HUES64 (cell line): ENCODE measurements around the gene HSD17B1.

Source experiments
- H3K27ac ChIP-seq: 2 replicates; pipeline ENCODE4 v1.7.0; 2013; ENCODE audit warnings: low read depth, low read length, inconsistent platforms
- H3K27me3 ChIP-seq: 2 replicates; pipeline ENCODE4 v1.6.1; 2013; ENCODE audit warnings: mild to moderate bottlenecking, low read length; ENCODE audit not compliant: insufficient read depth
- H3K36me3 ChIP-seq: 2 replicates; pipeline ENCODE4 v1.6.1; 2013; ENCODE audit warnings: mild to moderate bottlenecking, low read length; ENCODE audit not compliant: insufficient read depth
- H3K4me1 ChIP-seq: 2 replicates; pipeline ENCODE4 v1.6.1; 2013; ENCODE audit warnings: mild to moderate bottlenecking, low read length, moderate library complexity; ENCODE audit not compliant: insufficient read depth
- H3K4me3 ChIP-seq: 2 replicates; pipeline ENCODE4 v1.5.1; 2013; ENCODE audit warnings: mild to moderate bottlenecking, low read length, moderate library complexity
- H3K9ac ChIP-seq: 2 replicates; pipeline ENCODE4 v1.6.1; 2013; ENCODE audit warnings: mild to moderate bottlenecking, low read depth, low read length
- H3K9me3 ChIP-seq: 2 replicates; pipeline ENCODE4 v1.6.1; 2013; ENCODE audit warnings: low read depth, low read length; ENCODE audit not compliant: insufficient read depth
- WGBS: fragments of 150-250, 120-280 bp; methylation state at CpG from one replicate; pipeline ENCODE4 v1.1.7; 2013; ENCODE audit warnings: missing lambda C conversion rate; 5-methylcytosine and 5-hydroxymethylcytosine counted together

HSD17B1 gene

DNA sequence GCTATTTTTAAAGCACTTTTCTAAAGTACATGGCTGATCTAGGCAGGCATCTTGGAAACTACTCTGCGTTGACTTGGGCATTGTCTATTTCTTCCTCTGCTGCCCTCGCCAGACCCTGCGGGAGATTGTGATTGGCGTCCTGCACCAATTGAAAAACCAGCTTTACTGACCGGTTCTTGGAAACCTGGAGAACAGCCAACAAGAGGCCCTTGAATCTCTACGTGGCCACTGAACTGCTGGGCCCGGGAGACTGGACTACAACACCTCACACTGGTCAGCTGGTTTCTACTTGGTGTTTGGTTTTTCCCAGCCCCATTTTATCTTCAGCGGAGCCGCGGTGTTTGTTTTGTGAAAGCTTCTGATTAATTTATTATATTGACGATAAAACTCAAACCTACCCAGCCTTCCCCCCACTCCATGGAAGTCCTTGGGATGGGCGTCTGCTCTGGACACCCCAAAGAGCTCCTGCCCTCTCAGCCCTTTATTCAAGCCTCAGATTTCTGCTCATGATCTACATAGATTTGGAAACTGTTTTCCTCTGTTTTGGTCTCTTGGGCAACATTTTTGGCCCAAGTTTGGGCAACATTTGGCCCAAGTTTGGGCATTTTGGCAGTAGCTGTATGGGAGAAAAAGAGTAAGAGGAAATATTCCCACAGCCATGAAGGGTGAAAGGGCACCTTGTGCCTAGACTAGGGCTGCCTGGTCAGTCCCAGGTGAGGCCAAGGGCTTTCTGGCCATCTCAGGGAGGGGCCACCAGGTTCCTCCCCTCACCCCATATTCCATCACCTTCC, 18.9 kb downstream of the HSD17B1 start:
- Histone ChIP-seq H3K9me3 (no peaks in the 10 kb centered on the region), H3K36me3 (peaks cover 78% of the 10 kb centered on the region), H3K27ac (no peak overlapping the region), H3K4me1 (no peaks in the 10 kb centered on the region), H3K9ac (no peak overlapping the region), H3K27me3 (no peaks in the 10 kb centered on the region), H3K4me3 (no peak overlapping the region)
- WGBS, result 95% methylated on average over 9 of the region's 12 CpGs

DNA sequence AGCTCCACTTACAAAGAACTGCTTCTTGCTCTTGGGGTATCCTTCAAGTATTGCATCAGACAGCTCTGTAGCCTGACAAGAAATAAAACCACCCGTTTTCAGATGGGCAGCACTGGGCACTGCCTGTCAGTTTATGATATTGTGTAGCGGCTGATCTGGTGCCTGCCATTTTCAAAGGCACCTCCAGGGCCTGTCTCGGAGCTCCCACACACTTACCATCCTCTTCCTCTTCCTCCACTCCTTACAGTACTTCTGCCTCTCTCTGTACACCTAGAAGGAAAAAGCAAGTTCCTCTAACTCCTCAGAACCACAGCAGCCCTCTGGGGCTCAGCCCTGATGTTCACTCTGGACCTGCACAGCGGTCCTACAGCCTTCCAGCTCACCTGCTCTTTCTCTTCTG, 20.4 kb downstream of the HSD17B1 start:
- Histone ChIP-seq H3K4me3 (no peak overlapping the region), H3K9ac (no peak overlapping the region), H3K4me1 (no peaks in the 10 kb centered on the region), H3K27ac (no peak overlapping the region), H3K36me3 (peaks cover 81% of the 10 kb centered on the region), H3K9me3 (no peaks in the 10 kb centered on the region), H3K27me3 (no peaks in the 10 kb centered on the region)
- WGBS, result 95% methylated on average over 4 of the region's 4 CpGs

DNA sequence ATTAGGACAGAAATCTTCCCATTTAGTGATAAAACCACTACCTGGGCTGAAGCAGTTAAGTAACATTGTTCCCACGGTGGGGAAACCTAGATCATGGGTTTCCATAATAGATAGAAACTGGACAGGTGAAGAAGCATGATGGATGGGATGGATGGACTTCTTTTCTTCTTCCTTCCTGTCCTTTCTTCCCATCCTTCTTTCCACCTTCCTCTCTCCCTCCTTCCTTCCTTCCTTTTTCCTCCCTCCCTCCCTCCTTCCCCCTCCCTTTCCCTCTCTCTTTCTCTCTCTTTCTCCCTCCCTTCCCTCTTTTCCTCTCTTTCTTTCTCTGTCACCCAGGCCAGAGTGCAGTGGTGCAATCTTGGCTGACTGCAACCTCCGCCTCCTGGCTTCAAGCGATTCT, 21.7 kb downstream of the HSD17B1 start:
- H3K27me3 ChIP-seq, result no peaks in the 10 kb centered on the region
- H3K36me3 ChIP-seq, result peaks cover 70% of the 10 kb centered on the region

DNA sequence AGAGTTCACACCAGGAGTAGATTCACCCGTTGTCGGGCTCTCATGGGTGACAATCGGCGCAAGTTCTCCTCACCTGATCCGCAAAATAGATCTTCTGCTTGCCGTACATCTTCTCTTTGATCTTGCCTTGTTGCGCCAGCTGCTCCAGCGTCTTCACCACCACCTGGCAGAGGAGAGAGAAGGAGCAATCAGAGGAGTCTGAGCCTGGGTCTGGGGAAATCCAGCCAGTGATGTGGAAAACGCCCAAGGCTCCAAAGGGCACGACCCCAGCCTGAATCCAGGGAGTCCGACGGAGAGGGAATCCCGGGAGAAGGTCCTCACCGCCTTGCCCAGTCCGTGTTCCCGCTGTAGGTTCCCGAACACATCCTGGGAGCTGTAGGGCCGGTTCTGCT, 24.4 kb downstream of the HSD17B1 start:
- WGBS, result 5% methylated on average over 18 of the region's 18 CpGs
- Histone ChIP-seq H3K9me3 (no peaks in the 10 kb centered on the region), H3K4me3 (peak overlapping the region; percentile 88), H3K9ac (peak overlapping the region; percentile 94), H3K27me3 (no peaks in the 10 kb centered on the region), H3K27ac (peak overlapping the region; percentile 82), H3K4me1 (no peaks in the 10 kb centered on the region; the same call in 1 of the 2 replicates), H3K36me3 (peaks cover 61% of the 10 kb centered on the region)

More for the DNA sequence above, 21.7 kb downstream of the HSD17B1 start:
- WGBS, result 86% methylated on average over 3 of the region's 3 CpGs
- Histone ChIP-seq H3K9me3 (no peaks in the 10 kb centered on the region), H3K4me3 (no peak overlapping the region), H3K9ac (no peak overlapping the region), H3K4me1 (no peaks in the 10 kb centered on the region; the same call in 1 of the 2 replicates), H3K27ac (no peak overlapping the region)

DNA sequence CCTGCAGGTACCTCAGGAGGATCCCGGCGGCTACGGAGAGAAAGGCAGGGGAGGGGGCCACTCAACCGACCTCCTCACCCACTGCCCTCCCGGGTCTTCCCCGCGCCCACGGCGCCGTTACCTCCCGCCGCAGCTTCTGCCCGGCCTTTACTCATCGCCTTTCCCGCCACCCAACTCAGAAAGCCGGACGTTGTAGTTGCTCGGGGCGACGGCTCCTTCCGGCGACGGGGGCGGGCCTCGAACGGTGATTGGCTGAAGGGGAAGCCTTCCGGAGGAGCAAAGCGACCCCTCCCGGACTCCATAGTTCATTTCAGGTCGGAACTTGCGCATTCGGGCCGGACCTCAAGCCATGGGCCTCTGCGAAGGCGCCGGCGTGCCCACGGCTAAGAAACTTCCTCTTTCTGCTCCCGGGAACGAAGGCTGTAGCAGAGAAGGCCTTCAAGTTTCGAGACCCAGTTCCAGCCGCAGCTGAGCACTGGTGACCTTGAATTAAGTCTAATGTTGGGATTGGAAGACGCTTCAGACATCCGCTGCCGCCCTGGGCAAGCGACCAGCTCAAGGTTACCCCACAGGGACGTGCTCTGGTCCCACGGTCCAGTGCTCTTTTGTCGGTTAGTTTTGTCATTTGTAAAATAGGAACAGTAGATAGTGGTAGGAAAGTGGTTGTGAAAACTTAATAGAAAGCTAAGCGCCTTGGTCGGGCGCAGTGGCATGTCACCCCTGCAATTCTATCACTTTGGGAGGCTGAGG, 25.0 kb downstream of the HSD17B1 start, which contains the start of gene PSMC3IP:
PSMC3IP (minus strand) TSS at position 198 of the 750 bp plus-strand sequence; CDS start at position 155, 43 bp downstream.
- H3K9ac ChIP-seq, result peak within 1 kb of the TSS; percentile 94
- no peaks in the 10 kb centered on the region for H3K9me3 ChIP-seq
- WGBS, result under 1% methylated on average over 52 of the region's 52 CpGs
- H3K4me1 ChIP-seq, result no peaks in the 10 kb centered on the region; the same call in 1 of the 2 replicates
- H3K27me3 ChIP-seq, result no peaks in the 10 kb centered on the region
- peak within 1 kb of the TSS; percentile 82 for H3K27ac ChIP-seq
- H3K4me3 ChIP-seq, result peak within 1 kb of the TSS; percentile 88
- H3K36me3 ChIP-seq, result peaks cover 61% of the 10 kb centered on the region

DNA sequence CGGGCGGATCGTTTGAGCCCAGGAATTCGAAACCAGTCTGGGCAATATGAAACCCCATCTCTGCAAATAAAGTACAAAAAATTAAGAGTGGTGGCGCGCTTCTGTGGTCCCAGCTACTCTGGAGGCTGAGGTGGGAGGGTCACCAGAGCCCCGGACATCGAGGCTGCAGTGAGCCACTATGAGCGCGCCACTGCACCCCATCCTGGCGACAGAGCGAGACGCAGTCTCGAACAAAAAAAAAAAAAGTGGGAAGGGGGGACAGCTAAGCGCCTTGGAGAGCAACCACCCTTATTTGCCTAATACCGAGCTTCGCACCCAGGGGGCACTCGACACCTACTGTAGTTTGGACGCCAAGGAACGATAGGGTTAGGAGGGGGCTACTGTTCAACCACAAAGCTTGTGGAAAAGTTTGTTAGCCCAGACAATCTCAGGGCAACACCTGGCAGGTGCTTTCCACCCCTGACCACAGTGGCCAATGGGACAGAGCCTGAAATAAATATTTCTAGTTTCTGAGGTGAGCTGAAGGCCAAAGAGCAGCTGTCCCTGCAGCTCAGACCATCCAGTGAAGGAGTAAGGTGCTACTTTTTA, 25.7 kb downstream of the HSD17B1 start:
- H3K36me3 ChIP-seq, result peaks cover 61% of the 10 kb centered on the region
- no peaks in the 10 kb centered on the region; the same call in 1 of the 2 replicates for H3K4me1 ChIP-seq
- no peaks in the 10 kb centered on the region for H3K9me3 ChIP-seq
- H3K27ac ChIP-seq, result peak overlapping the region; percentile 77
- H3K9ac ChIP-seq, result peak overlapping the region; percentile 94
- 2% methylated on average over 19 of the region's 20 CpGs for WGBS
- peak overlapping the region; percentile 88 for H3K4me3 ChIP-seq
- H3K27me3 ChIP-seq, result no peaks in the 10 kb centered on the region

DNA sequence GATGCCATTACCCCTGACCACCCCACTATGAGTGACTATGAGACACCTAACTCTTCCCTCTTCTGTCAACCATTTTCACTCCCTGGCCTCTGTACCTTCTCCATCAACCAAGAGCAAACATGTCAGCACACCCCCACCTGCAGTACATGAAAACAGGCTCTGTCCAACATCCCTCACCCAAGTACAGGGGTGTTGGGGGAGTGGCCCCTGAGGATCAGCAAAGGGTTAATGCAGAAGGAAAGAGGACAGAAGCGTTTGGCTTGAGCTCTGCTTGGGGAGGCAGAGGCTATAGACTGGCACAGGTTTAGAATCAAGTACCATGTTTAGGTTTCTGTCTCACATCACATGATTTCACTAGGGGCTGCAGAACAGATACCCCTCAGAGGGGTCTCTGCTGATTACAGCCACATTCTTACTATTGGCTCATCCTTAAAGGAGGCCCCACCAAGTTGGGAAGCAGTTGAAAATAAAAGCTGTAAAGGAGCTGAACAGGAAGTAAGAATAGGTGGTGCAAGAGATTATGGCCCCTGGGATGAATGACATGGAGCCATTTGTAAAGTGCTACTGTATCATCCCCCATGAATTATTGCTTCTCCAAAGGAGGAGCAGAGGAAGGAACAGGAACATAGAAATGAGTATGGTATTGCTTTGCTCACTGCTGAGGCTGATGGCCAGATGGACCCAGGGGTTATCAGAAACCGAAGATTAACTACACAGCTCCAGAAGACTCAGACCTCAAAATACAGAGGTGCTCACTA, 27.2 kb downstream of the HSD17B1 start:
- H3K36me3 ChIP-seq, result peaks cover 62% of the 10 kb centered on the region
- H3K27me3 ChIP-seq, result no peaks in the 10 kb centered on the region
- H3K4me1 ChIP-seq, result no peaks in the 10 kb centered on the region; the same call in 1 of the 2 replicates
- no peak overlapping the region for H3K27ac ChIP-seq
- no peak overlapping the region for H3K4me3 ChIP-seq
- 86% methylated on average over 2 of the region's 2 CpGs for whole genome bisulfite sequencing
- no peaks in the 10 kb centered on the region for H3K9me3 ChIP-seq
- no peak overlapping the region for H3K9ac ChIP-seq

DNA sequence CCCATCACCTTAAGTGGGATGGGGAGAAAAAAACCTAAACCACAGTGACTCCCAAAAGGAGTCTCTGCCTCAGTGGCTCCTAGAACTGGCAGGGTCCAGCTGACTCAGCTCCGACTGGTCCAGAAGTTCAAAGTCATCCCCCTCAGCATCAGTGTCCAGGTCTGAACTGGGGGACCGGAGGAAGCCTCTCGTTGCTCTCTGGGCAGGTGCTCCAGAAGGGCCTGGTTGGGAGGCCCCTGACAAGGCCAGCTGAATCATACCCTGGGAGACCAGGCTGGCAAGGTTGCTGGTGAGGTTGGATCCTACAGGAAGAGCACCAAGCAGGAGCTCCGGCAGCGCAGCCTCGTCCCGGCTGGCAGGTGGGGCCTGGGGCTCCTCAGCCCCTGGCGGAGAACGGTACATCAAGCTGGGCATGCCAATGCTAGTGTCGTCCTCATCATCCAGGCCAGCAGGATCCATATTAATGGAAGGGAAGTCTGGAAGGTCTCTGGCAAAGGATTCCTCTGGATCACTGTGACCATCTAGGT, 29.1 kb downstream of the HSD17B1 start:
- no peak overlapping the region for H3K4me3 ChIP-seq
- no peaks in the 10 kb centered on the region; the same call in 1 of the 2 replicates for H3K4me1 ChIP-seq
- no peaks in the 10 kb centered on the region for H3K9me3 ChIP-seq
- H3K27ac ChIP-seq, result no peak overlapping the region
- no peak overlapping the region for H3K9ac ChIP-seq
- peaks cover 65% of the 10 kb centered on the region for H3K36me3 ChIP-seq
- H3K27me3 ChIP-seq, result no peaks in the 10 kb centered on the region
- WGBS, result 95% methylated on average over 10 of the region's 10 CpGs

DNA sequence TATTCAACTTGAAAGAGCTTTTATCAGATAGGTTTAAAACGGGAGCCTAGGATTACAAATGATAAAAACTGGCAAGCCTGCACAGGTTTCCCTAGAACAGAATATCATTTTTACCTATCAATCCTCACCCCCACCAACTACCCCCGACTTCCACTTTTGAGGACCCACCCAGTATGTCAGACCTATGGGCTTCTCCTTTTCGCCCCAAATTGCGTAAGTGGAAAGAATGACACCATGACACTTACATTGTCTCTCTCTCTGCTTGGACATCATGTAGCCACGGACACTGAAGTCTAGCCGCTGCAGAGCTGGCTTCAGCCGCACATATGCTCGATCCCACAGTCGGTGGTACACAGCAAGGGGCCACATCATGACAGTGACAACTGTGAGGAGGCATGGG, 32.2 kb downstream of the HSD17B1 start:
- peaks cover 90% of the 10 kb centered on the region for H3K36me3 ChIP-seq
- H3K4me3 ChIP-seq, result no peak overlapping the region
- no peaks in the 10 kb centered on the region for H3K4me1 ChIP-seq
- 94% methylated on average over 8 of the region's 9 CpGs for WGBS
- H3K27ac ChIP-seq, result no peak overlapping the region
- no peaks in the 10 kb centered on the region for H3K9me3 ChIP-seq
- H3K27me3 ChIP-seq, result no peaks in the 10 kb centered on the region
- no peak overlapping the region for H3K9ac ChIP-seq

DNA sequence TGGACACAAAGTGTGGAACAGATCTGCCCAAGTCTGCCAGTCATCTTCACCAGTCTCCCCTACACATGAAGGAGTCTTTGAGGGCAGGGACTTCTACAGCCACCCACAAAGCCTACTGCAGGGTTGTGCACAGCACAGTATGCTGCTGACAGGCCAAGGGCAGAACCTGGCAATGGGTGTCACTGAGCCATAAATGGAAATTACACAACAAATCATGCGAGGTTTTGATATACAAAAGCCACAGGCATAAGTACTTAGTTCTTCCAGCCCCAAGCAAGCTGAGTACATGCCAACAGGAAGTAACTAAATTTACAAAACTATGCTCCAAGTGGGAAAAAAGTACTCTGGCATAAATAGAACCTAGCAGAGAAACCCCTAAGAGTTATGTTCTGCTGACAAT, 32.6 kb downstream of the HSD17B1 start:
- 94% methylated on average over 1 of the region's 1 CpG for WGBS
- no peak overlapping the region for H3K27ac ChIP-seq
- no peak overlapping the region for H3K4me3 ChIP-seq
- H3K4me1 ChIP-seq, result no peaks in the 10 kb centered on the region
- no peaks in the 10 kb centered on the region for H3K27me3 ChIP-seq
- peaks cover 89% of the 10 kb centered on the region for H3K36me3 ChIP-seq
- no peak overlapping the region for H3K9ac ChIP-seq
- H3K9me3 ChIP-seq, result no peaks in the 10 kb centered on the region
